Stimulated activated naive CD4-positive, alpha-beta T cell (primary cell): ENCODE results near the gene TNFRSF11A.
A peak's percentile ranks its signal among the peaks of the same experiment; 100 is the strongest.

Experiments used
- DNase-seq, 6 experiments: peaks; one replicate each; lab custom pipeline; 2025; lab: John Stamatoyannopoulos, UW

Gene TNFRSF11A

DNA sequence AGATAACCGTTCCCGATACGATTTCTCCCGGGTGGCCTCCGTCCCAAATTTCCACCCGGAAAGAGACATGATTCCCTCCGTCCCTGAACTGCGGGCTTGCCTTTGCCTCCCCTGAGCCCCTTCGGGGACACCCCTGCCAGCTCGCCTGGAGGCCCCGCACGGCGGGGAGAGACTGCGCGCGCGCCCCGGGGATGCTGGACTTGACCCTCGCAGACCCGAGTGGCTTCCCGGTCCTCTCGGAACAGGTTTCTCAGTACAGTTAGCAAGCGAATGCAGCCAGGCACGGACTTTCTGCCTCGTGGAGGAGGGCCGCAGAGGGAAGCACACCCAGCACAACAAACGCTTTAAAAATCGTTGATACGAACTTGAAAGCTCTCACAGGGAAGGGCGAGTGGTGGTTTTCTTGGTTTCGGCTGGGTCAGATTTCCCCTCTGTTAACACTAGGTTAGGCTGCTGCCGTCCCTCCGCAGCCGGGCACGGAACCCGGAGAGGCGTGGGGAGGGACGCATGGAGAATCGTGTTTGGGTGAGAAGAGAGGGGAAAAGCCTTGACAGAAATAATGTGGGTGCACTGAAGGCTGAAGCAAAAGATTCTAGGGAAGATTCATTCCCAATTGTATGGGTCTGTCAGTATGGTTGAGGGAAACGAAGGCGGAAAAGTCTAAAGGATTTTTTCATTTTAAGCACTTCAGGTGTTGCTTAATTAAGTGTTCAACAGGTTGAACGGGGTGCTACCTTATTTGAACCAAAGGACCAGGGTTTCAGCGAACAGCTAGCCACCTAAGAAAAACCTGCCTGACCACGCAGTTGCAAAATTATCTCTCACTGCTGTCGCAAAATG lies 916 bp downstream of the TNFRSF11A start:
- DNase-seq, result peak in 4 of 6 experiments; percentile 3 to 40 (median 24)

DNA sequence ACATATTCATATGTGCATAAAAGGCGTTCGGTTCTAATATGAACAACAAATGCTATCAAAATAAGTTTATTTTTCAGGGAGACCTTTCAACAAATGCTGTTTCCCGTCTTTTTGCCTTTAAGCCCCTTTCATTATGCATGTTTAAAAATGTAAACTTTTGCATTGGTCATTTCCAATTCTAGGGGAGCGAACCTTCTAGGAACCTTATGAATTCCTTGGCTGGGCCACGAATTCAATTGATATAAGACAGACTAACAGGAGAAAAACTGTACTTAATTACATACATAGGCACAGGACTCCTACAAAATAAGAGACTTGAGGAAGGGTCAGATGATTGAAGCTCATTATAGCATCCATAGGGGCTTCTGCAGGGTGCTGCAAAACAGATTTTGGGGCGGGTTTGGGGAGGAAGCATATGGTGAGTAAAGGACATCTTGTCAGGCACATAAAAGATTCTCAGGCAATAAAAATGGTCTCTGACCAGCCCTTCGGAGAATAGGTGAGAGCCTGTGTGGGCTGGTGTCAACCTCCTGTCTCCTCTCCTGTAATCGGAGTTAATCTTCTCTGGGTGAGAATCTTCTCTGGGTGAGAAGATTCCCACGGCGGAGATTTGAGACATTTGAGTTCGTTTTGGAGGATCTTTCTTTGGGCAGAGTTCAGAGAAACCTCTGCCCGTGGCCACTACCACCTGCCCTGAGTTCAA lies 1.7 kb downstream of the TNFRSF11A start:
- no peak for DNase-seq

DNA sequence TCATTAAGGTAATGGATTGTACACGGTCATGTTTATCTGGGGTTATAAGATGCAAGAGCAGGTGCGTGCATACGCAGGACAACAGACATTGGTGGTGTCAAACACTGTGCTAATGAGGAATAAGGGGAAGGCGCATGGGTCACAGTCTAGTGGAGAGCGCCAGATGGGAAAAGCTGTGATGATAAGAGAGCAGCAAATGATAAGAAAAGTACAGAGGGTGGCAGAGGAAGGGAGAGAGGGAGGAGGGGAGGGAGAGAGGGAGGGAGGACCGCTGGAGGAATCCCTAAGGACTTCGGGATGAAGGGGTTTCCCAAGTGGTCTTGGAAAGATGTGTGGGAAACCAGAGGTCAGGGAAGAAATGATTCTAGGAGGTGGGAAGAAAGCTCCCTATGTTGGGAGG lies 2.9 kb downstream of the TNFRSF11A start:
- DNase-seq, result no peak

DNA sequence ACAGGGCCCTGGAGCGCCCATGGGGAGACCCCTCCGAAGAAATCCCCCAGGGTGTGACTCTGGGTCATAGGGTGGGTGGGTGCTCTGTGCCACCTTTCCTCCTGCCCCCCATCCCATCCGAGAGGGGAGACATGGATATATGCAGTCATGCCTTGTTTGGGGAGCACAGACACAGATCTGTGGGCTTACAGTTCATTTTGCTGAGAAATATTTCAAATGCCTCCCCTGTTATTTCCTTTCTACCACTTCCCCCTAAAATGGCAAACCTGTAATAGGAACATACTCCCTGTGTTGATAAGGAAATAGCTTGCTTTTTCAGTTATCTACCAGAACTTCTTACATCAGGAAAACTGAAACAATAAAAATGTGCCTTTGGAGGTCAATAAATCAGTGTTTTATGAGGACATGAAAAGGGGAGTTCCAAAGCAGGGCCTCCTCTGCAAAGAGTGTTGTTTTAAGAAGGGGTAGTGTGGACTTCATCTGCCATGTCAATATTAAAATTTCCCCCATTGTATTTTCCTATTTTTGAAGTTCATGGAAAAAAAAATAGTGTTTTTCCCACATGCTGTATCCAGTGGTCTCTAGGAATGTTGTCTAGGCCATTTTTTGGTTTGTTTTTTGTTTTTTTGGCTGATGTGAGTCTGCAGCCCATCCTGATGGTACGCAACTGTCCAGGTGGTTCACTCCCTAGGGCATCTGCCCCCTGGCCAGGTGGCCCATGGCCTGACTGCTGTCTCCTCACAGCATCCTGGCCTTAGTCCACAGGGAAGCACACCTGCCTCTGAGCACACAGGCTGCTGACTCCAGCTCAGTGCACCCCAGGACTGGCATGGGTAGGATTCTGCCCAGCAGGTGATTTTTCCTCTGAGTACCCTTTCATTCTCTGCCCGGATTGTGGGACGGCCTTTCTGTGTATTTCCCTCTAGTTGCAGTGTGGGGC lies 3.7 kb downstream of the TNFRSF11A start:
- DNase-seq, result no peak

DNA sequence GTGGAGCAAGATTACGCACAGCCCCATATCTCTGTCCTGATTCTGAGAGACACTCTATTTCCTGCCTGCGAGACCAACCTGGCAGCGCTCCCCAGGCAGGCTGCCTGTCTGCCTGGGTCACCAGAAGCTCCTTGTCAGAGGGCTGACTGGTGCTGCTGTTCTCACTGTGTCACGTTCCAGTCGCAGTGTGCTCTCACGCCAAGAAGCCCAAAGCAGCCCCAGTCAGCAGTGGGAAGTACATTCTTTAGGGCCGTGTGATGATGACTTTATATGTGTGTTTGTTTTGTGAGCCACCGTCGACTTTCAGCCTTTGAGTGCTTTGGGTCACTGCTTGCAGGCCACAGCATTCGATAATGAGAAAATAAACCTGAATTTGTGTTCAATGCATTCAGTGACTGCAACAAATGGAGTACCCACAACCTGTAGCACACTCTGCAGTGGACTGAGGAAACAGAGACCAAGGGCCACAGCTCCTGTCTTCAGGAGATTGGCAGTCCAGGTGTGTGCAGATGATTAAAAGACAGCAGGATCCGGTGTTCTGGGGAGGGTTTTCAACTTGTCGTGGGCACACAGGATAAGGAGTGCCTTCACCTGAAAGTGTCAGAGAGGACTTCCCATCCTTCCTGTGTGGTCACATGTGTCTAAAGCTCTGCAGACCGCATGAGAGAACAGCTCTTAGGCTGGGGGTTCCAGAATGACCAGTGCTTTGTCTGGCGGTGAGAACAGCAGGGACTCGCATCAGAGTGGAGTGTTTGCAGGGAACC lies 4.8 kb downstream of the TNFRSF11A start:
- peak in 2 of 6 experiments; percentile 13 to 19 for DNase-seq

DNA sequence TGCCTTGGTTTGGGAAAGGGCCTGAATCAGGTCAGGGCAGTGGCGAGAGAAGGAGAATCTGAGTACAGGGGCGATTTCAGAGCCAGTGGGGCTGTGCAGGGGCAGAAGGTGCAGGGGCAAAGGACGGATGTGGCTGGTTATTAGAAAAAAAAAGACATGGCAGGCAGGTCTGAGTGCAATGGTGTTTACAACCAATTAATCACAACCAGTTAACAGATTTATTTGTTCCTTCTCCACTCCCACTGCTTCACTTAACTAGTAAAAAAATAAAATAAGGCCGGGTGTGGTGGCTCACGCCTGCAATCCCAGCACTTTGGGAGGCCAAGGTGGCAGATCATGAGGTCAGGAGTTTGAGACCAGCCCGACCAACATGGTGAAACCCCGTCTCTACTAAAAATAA lies 5.5 kb downstream of the TNFRSF11A start:
- DNase-seq, result no peak

DNA sequence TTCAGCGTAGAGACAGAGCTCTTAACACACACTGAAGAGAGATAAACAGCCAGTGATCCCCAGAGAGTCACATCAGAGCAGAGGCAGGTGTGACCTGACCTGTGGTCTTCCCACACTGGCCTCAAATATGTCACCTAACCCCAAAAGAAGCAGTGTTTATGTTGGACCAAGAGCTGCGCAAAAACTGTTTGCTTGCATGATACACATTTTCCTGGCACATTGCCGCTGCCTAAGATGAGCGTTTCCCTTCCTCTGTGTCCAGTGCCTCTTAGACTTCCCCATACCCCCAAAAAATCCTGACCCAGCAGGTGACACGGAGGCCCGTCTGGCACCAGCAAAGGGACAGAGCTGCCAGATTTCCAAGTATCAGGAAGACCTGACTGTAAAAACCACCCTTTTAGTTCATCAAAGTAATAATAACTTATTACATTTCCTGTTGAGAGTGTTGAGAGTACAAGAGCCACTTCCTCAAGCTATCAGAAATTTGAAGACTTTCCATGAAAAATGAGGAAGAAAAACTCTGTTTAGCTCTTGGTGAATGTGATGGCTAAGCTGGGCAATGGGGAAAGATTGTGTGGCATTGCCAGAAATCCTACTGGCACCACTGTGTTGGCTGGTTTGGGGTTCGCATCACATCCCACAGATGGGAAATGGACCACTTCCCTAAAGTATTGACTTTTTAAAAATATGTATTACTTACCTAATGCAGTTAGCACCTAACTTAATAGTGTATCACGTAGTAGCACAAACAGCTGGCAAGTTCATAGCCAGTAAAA lies 6.7 kb downstream of the TNFRSF11A start:
- no peak for DNase-seq

DNA sequence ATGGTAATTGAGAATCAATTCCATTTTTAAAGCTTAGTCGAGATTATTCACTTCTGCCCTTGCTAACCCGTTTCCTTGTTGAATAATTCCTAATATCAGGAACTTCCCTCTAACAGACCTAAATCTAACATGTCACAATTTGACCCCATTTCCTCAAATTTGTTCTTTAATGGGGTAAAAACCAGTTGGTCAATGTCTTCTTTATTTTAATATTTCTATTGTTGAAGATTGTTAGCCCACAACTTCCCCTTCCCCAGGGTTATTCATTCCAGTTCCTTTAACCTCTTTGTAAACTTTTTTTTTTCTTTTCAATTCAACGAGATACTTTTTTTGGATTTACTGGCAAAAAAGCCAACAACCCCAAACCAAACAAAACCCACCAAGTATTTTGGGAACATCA lies 7.3 kb downstream of the TNFRSF11A start:
- DNase-seq, result no peak

DNA sequence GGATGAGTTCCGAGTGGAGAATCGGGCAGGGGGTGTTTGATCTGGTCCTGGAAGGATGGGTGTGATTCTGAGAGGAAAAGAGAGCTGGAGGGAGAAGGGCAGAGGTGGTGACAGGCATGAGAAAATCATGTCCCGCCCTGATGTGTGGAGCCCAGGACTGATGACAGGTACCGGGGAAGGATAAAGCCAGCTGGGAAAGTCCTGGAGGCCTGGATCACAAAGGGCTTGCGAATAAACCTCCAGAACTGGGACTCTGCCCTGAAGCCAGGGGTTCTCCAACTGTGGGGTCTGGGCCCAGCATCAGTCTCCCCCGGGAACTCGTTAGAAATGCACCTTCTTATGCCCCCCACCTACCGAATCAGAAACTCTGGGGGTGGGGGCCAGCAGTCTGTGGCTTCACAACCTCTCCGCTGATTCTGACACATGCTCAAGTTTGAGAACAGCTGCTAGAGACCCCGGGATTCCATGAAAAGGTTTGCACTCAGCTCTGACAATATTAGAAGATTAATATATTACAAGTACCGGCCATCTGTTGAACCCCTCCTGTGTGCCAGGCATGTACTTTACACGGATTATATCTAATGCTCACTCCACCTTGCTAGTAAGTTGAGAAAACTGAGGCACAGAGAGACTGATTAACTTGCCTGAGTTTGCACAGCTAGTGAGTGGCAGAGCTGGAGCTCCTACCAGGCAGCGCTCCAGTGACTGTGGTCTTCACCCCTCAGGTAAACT lies 8.0 kb downstream of the TNFRSF11A start:
- no peak for DNase-seq

DNA sequence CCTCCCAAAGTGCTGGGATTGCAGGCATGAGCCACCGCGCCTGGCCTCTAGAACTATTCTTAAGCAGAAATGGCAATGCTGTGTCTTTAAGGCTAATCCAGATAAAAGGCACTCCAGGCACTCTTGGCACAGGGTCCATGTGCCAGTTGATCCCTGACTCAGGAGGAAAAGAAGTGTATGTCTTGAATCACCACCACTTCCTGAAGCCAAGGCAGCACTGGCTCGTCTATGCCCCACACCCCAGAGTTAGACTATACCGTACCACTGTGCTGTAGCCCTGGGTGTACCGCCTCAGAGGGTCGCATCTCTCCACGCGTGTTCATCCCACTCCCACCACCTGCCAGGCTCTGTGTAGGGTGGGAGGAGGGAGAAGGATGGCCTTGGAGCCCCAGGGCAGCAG lies 9.0 kb downstream of the TNFRSF11A start:
- no peak for DNase-seq

DNA sequence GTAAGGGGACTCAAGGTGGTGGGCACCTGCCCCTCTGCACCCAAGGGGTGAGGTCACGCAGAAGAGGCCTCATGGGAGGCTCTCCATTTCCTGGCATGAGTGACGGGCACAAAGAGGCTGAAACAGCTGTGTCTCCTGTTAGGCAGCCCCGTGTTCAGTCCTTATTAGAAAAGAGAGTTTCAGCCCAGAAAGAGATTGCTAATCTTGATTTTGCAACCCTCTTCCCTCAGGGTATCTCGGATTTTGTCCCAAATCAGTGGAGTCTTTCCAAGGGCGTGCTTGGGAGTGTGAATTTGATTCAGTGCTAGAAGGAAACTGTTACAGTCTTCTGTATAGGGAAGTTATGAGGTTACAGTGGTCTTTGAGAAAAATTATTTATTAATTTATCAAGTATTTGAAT lies 10.4 kb downstream of the TNFRSF11A start:
- no peak for DNase-seq

DNA sequence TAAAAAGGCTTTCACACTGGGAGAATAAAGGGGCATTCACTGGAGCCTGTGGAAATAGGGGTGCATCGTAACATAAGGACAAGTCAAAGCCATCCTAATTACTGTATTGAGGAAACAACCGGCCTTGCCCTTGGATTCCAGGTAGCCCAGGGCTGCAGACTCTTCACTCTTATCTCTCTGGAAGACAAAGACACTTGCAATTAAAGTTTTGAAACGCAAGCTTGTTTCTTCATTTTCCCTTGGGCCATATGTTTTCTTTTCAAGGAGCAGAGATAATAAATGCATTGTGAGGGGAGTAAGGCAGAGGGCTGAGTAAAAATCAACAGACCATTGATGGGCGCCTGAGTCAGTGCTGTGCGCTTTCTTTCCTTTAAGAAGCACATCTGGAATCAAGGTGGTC lies 11.5 kb downstream of the TNFRSF11A start:
- DNase-seq, result no peak

DNA sequence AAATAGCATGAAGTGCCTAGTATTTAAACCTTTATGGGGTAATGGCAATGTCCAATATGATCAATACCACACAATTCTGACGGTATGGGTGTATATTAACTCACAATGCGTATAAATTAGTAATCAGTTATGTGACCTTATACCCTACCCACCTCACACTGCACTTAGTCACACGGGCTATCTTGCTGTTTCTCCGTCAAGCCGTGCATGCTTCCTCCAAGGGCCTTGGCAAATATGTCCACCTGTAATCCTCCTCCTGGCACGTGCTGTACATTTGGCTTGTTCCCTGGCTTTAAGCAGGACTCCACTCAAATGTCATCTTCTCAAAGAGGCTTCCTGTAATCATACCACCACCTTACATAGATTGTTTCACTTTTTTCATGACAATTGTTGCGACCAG lies 12.2 kb downstream of the TNFRSF11A start:
- DNase-seq, result no peak

DNA sequence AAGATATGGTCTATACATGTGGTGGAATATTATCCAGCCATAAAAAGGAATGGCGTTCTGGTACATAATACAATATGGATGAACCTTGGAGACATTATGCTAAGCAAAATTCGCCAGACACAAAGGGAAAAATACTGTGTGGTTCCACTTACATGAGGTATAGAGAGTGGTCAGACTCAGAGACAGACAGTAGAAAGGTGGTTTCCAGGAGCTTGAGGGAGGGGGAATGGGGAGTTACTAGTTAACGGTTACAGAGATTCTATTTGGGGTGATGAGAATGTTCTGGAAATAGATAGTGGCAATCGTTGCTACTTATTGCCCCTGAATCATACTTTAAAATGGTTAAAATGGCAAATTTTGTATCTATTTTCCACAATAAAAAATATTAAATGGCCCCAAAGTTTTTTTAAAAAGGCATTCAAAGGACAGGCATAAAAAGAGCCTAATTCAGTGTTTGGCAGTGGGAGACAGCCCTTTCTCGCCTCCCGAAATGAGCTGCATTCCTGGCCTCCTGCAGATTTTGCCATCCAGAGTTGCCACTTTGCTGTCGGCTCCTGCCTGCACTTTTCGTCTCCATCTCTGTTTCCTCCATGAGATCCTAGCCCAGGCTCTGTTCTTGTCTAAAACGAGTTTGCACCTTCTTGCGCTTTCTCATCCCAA lies 13.5 kb downstream of the TNFRSF11A start:
- DNase-seq, result no peak

DNA sequence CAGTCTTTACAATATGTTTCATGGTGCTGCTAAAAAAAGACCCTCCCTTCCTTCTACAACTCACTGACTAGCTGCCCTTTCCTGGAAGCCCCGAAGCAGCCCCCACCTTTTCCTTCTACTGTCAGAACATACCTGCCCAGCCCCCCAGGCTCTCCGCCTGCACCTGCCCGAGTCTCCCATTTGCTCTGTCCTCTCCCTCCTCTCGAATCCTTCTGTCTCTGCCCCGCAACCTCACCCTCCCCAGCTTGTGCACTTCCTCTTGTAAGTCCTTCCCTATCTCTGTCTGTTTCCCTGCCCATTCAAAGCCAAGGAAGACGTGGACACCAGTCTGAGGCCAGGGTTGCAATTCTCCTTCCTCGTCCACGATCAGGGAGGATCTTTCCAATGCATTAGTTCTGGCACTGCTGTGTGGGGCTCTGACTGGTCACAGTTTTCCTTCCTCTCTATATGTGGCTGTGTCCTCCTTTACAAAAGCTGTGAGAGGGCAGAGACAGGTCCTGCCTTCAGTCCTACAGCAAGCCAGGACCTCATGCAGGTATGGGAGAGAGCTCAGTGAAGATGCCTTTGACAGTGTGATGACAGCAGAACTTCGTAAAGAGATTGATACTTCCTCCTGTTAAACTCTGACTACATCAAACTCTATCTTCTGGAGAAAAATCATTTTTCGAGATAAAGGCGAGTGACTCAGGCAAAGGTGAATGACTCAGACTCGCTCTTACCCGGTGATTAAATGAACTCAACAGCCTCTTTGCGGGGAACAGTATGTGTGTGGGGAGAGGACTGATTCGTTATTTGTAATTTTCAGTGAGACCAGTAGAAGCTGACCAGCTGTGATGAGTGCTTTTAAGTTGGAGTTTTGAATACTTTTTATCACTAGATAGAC lies 14.2 kb downstream of the TNFRSF11A start:
- DNase-seq, result no peak

DNA sequence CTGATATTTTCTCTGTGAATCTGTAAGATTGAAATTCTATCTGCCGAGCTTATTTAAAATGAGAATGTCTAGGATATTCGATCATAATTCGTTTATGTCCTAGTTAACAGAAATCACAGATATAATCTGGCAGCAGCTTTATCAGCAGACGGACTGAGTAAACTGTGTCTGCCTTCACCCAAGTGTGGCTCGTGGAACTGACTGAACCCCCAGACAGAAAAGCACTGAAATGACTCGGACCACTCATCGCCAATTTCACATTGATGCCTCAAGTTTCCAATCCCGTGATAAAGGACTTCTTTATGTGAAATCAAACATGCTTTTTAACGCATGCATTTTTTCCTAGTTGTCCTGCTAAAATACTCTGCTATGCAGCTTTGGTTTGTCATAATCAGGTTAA lies 15.9 kb downstream of the TNFRSF11A start:
- no peak for DNase-seq

DNA sequence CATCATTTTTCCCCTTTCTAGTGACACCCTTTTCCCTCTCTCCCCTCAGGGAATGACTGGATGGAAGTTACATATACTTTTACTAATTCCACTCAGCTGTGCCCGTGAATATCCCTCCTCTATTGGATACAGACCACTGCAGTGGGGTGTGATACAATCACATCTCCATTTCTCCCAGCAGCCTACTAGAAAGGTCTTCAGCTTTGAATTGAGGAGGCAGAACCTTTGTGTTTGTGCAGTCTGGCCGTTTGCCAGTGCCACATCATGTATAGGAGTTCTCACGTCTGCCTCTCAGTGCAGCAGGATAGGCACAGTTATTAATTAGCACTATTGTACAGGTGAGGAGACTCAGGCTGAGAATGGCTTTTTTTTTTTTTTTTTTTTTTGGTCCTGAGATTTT lies 16.4 kb downstream of the TNFRSF11A start:
- no peak for DNase-seq

DNA sequence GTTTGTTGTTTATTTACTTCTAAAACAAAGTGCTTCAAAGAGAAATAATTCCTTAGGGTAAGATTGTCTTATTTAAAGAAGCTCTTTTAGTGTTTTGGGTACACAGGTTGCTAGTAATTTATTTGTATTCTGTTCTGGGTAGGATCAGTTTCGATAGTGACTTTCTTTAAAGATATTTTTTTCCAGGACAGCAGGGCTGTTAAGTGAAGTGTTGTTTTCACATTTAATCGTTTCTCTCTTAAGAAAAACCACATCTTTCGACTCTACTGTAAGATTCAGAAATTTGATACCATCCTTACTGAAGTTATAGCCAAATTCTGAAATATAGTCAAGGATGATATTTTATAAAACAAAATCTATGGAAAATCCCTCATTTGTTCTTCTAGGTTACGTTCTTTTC lies 17.8 kb downstream of the TNFRSF11A start:
- no peak for DNase-seq

DNA sequence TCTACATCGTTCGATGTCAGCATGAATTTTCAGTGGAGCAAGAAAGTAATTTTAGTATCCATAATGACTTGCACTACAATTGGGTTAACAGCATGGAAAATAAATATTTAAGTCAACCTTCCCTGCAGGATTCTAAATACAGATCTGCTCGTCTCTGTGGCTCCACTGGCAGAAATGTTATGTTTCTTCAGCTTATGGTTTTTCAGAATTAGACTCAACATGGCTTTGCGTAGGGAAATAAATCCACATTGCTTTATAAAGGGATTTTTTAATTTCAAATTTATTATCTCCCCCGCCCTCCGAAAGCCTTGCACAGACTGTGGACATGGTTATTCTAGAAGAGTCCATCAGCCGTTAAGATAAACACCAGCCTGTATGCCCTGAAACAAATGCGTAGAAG lies 18.2 kb downstream of the TNFRSF11A start:
- DNase-seq, result no peak
